Adipocyte (in vitro differentiated cells): ENCODE measurements around the gene TUBGCP2.
"Not testable (repeated sequence)": the region's sequence is repeated elsewhere in the genome, so short reads cannot be mapped to it uniquely, and the experiment has no call there.

ENCODE experiments used
- DNase-seq: peaks from one replicate; pipeline ENCODE4 v3.0.0-alpha.2; 2015; ENCODE audit warnings: low read depth
- H3K27me3 ChIP-seq: replicated peaks from 2 replicates; pipeline ENCODE4 v1.7.0; 2013; ENCODE audit warnings: mild to moderate bottlenecking, low read length, moderate library complexity; ENCODE audit not compliant: control insufficient read depth, insufficient read depth
- H3K36me3 ChIP-seq: 2 replicates; pipeline ENCODE4 v1.7.0; 2013; ENCODE audit warnings: low read length, mild to moderate bottlenecking, moderate library complexity; ENCODE audit not compliant: control insufficient read depth, insufficient read depth, severe bottlenecking
- H3K4me1 ChIP-seq: 2 replicates; pipeline ENCODE4 v1.7.0; 2013; ENCODE audit warnings: mild to moderate bottlenecking, low read length, moderate library complexity; ENCODE audit not compliant: control insufficient read depth, insufficient read depth
- H3K4me3 ChIP-seq: 2 replicates; pipeline ENCODE4 v1.7.0; 2013; ENCODE audit warnings: mild to moderate bottlenecking, low read length, moderate library complexity
- H3K9ac ChIP-seq: 2 replicates; pipeline ENCODE4 v1.7.0; 2013; ENCODE audit warnings: mild to moderate bottlenecking, low read length, moderate library complexity
- H3K9me3 ChIP-seq: 2 replicates; pipeline ENCODE4 v1.7.0; 2013; ENCODE audit warnings: mild to moderate bottlenecking, low read length, moderate library complexity; ENCODE audit not compliant: control insufficient read depth

TUBGCP2 gene

DNA sequence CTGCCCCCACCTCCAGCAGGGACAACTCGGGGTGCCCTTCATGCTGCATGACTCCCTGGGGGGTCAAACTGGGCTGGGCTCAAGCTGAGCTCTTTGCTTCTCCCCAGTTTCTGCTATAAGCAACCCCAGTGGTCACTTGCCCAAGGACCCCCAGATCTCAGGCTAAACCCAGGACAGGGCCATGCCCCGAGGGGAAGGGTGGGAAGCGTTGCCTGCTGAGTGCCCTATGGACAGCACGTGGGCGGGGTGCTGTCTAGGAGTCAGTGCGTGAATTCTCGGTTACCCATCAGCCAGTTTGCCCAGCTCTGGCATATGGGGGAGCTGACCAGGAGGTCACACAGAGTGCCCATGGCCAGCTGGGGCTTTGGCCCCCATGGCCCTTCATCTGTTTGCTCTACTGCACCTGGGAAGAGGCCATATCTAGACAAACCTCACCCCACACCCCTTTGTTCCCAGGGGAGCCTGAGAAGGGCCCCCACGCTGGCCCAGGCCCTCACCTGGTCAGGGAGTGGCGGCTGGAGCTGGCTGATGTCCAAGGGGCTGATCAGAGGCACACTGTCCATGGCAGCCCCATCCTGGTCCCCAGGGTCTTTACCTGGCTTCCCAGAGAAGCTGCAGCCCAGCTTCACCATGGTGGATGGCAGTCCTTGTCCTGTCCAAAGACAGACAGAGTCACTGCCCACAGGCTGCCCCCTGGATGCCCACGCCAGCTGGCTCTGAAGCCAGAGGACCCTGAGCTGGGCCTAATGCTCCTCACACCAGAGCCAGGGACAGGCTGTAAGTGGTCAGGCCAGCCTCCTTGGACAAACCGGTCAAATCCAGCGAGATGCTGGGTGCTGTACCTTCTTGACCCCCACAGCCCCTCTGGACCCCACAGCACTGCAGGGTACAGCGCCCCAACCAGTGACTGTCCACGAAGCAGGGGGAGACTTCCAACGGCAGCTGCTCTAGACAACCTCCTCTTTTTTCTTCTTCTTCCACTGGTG, 20.0 kb upstream of the TUBGCP2 start:
- H3K9ac ChIP-seq, result no peak overlapping the region
- no peak for DNase-seq
- H3K27me3 ChIP-seq, result peaks cover 57% of the 10 kb centered on the region
- H3K4me1 ChIP-seq, result no peaks in the 10 kb centered on the region
- peaks cover 8% of the 10 kb centered on the region for H3K9me3 ChIP-seq
- H3K36me3 ChIP-seq, result no peaks in the 10 kb centered on the region
- H3K4me3 ChIP-seq, result no peak overlapping the region

DNA sequence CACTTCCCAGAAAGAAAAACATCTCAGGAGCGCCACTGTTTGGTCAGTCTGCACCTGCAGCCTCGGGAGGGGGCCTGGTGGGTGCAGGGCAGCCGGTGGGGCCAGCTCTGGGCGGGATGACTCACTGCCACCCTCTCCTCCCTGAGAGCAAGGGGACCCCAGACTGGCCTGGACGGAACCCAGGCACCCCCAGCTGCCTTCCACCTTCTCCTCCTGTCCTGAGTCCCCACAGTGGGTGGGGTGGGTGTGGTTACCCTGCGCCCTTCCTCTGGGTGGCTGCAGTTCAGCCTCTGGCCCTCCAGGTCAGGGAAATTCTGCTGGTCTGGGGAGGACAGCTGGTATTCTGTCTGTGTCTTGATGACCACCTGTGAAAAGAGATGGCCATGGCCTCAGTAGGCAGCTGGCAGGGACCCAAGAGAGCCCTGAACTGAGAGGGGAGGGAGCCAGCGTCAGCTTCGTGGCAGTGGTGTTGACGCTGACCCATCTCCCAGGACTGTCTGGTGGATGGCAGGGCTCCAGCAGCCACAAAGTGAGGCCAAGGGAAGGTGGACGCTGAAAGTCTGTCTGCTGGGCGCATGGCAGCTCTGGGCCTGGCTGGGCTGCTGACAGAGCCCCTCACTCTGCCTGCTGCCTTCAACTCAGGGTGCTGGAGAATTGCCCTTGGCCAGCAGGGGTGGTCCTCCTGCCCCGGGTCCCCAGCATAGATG, 19.1 kb upstream of the TUBGCP2 start:
- Histone ChIP-seq H3K9me3 (peaks cover 8% of the 10 kb centered on the region), H3K4me1 (no peaks in the 10 kb centered on the region), H3K36me3 (no peaks in the 10 kb centered on the region), H3K9ac (no peak overlapping the region), H3K27me3 (peaks cover 55% of the 10 kb centered on the region), H3K4me3 (no peak overlapping the region)
- DNase-seq, result no peak

DNA sequence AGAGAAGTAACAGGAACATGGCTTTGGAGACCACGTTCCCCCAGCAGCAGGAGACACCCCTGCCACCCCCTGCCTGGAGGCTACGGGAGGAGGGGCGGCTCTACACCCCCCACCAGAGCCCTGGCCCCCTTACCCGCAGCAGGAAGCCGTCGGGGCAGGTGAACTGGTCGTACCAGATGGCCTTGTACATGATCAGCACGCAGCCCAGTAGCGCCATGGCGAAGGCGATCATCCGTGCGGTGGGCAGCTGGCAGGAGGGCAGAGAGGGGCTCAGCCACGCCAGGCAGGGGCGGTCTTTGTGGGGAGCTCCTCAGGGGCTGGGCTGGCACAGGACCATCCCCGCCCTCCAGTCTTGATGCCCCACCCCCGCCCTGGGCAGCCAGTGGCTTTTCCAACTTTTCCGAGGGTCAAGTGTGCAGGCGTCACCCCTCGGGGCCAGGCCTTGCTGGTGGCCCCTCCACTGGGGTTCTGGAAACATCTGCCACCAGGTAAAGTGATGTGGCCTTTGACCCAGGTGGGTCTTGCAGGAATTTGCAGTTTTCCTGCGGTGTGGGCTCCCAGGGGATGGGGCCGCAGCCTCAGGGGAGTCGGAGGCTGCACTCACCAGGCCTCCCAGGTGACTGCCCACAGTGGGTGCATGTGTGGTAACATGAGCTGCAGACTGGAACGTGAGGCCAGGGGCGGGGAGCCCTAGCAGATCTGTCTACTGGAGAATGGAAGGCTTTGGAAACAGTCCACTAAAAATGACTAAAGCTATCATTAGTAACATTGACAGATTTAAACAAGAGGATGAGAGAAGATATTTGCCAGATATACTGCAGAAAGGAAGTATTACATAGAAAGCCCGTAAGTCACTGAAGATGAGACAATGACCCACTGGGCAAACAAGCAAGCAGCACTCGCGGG, 18.3 kb upstream of the TUBGCP2 start:
- Histone ChIP-seq H3K9ac (no peak overlapping the region), H3K4me3 (no peak overlapping the region), H3K27me3 (peaks cover 47% of the 10 kb centered on the region), H3K36me3 (no peaks in the 10 kb centered on the region), H3K4me1 (no peaks in the 10 kb centered on the region), H3K9me3 (peaks cover 1% of the 10 kb centered on the region)
- DNase-seq, result no peak

DNA sequence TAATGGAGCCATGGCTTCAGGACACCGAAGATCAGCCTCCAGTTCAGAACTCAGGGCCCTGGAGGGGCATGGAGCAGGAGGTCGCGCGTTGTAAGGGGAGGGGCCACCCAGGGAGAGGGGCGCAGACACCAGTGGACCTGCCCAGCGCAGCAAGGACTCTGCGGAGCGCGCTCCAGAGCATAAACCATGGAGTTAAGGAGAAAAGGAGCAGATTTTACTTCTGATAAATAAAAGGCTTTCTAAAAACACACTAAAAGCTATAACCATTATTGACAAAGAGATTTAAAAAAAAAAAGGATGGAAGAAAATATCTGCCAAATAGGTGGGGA, 17.5 kb upstream of the TUBGCP2 start:
- no peaks in the 10 kb centered on the region for H3K36me3 ChIP-seq
- no peak overlapping the region for H3K9ac ChIP-seq
- peak overlapping the region; percentile 47 for H3K4me3 ChIP-seq
- no peaks in the 10 kb centered on the region for H3K4me1 ChIP-seq
- no peak for DNase-seq
- peaks cover 2% of the 10 kb centered on the region for H3K9me3 ChIP-seq
- H3K27me3 ChIP-seq, result peaks cover 39% of the 10 kb centered on the region

DNA sequence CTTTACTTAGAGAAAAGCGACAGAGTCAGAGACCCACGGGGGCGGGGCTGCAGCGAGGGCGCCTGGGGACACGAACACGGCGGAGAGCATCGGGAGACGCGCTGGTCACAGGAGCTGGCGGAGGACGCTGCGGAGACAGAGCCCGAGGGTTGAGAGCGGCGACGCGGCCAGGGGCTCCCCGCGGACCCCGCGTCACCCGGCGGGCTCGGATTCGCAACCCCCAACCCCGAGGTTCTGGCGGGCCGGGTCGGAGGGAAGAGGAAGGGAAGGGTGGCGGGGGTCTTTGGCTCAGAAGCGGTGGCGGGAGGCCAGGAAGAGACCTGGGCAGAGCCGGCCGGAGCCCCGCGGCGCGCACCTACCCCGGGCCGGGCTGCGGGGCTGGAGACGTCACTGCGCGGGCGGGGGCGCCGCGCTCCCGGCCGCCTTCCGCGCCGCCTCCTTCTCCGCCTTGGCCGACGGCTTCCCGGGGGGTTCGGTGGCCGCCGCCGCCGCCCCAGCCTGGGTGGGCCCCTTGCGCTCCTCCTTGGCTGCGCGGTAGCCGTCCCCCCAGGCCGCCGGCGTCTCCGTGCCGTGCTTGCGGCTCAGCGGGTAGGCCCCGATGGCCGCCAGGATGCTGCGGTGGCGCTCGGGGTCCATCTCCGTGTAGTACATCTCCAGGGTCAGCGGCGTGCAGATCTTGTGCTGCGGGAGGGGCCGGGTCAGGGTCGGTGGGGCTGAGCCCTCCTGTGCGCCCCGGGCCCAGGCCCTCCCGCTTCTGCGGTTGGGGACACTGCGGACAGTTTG, 17.0 kb upstream of the TUBGCP2 start:
- H3K4me1 ChIP-seq, result no peaks in the 10 kb centered on the region
- peaks cover 34% of the 10 kb centered on the region for H3K27me3 ChIP-seq
- no peaks in the 10 kb centered on the region for H3K36me3 ChIP-seq
- DNase-seq, result peak; percentile 51
- H3K4me3 ChIP-seq, result peak overlapping the region; percentile 47
- no peak overlapping the region for H3K9ac ChIP-seq
- peaks cover 6% of the 10 kb centered on the region for H3K9me3 ChIP-seq

DNA sequence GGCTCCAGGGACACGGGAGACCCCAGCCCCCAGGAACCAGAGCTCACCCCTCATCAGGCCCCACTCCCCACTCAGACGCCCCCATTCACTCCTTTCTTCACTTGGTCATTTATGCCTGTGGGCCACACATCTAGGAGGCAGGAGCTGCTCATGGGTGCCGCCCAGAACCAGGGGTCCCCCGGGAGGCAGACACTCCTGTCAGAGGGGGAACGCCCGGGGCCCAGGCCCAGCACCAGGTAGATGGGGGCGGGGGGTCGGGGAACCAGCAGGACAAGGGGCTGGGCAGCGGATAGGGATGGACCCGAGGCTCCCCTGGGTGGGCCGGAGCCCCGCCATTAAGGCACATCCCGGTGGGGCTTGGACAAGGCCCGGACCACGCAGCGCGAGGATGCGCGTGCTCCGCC, 16.2 kb upstream of the TUBGCP2 start:
- peaks cover 39% of the 10 kb centered on the region for H3K27me3 ChIP-seq
- H3K4me3 ChIP-seq, result no peak overlapping the region
- no peaks in the 10 kb centered on the region for H3K4me1 ChIP-seq
- no peak for DNase-seq
- no peak overlapping the region for H3K9ac ChIP-seq
- H3K9me3 ChIP-seq, result peaks cover 6% of the 10 kb centered on the region
- H3K36me3 ChIP-seq, result no peaks in the 10 kb centered on the region

DNA sequence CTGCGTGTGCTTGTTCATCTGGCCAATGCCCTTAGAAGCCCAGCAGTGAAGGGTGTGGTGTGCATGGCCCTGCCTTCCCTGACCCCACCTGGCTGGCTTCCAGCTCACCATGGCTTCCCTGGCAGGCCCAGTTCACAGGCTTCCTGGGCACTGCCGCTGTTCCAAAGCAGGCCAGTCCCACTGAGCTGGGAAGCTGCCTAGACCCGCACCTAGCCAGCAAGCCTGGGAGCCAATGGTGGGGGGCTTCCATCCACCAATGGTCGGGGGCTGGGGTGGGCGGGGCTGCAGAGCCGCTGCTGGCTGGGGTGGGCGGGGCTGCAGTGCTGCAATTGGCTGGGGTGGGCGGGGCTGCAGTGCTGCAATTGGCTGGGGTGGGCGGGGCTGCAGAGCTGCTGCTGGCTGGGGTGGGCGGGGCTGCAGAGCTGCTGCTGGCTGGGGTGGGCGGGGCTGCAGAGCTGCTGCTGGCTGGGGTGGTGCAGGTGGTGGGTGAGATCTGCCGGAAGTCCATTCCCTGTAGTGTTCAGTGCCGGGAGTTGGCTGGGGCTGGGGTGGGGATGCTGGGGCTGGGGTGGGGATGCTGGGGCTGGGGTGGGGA, 15.6 kb upstream of the TUBGCP2 start:
- H3K9me3 ChIP-seq, result peaks cover 6% of the 10 kb centered on the region
- H3K36me3 ChIP-seq, result no peaks in the 10 kb centered on the region
- DNase-seq, result peak; percentile 64
- H3K4me1 ChIP-seq, result no peaks in the 10 kb centered on the region
- no peak overlapping the region for H3K4me3 ChIP-seq
- no peak overlapping the region for H3K9ac ChIP-seq
- peaks cover 39% of the 10 kb centered on the region for H3K27me3 ChIP-seq

DNA sequence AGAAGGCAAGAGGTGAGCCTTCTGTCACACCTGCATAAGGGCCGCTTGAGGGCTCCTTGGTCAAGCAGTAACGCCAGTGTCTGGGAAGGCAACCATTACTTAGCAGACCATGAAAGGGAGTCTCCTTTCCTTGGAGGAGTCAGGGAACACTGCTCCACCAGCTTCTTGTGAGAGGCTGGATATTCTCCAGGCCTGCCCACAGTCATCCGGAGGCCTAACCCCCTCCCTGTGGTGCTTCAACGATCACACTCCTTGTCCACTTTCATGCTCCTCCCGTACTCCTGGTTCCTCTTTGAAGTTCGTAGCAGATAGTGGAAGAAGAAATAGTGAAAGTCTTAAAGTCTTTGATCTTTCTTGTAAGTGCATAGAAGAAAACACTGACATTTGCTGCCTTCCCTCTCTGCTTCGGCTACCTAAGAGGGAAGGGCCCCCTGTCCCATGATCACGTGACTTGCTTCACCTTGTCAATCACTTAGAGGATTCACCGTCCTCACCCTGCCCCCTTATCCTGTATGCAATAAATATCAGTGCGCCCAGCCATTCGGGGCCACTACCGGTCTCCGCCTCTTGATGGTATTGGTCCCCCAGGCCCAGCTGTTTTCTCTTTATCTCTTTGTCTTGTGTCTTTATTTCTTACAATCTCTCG, 13.5 kb upstream of the TUBGCP2 start:
- not testable (repeated sequence) for DNase-seq, H3K4me1 ChIP-seq, H3K4me3 ChIP-seq, H3K9ac ChIP-seq, H3K9me3 ChIP-seq, H3K36me3 ChIP-seq
- H3K27me3 ChIP-seq, result peaks cover 28% of the 10 kb centered on the region

DNA sequence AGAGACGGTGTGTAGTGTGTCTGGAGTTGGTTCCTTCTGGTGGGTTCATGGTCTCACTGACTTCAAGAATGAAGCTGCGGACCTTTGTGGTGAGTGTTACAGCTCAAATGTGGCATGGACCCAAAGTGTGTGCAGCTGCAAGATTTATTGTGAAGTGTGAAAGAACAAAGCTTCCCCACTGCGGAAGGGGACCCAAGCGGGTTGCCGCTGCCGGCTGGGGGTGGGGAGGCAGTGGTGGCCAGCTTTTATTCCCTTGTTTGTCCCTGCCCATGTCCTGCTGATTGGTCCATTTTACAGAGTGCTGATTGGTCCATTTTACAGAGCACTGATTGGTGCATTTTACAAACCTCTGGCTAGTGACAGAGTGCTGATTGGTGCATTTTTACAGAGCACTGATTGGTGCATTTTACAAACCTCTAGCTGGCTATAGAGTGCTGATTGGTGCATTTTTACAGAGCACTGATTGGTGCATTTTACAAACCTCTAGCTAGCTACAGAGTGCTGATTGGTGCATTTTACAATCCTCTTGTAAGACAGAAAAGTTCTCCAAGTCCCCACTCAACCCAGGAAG, 12.3 kb upstream of the TUBGCP2 start:
- H3K4me3 ChIP-seq, H3K4me1 ChIP-seq, DNase-seq, H3K36me3 ChIP-seq, H3K9me3 ChIP-seq, H3K9ac ChIP-seq: not testable (repeated sequence)
- H3K27me3 ChIP-seq, result peaks cover 15% of the 10 kb centered on the region
